Measurements from ENCODE around the gene OTX1. TPM values are rescaled to one million over a fixed set of nuclear protein-coding genes. Genes with fewer than 3 reads are reported as not detected.

OTX1 gene
- total RNA-seq, 1 experiment from 2014 or later = 0.90 TPM

DNA sequence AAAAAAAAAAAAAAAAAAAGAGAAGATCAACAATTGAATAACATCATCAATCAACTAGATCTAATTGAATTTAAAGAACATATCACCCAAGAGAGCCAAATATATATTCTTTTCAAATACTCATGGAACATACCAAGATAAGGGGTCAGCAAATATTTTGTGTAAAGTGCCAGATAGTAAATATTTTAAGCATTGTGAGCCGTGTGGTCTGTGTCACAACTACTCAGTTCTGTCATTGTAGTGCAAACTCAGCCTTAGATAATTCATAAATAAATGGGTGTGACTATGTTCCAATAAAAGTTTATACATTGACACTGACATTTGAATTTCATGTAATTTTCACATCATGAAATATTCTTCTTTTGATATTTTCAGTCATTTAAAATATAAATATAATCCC is 45.9 kb downstream of the OTX1 start:
- H3K27me3 Mint-ChIP-seq (ENCODE audit: low read depth) = no peaks in the 10 kb centered on the region
- CTCF ChIA-PET = no interaction called here
- TF ChIP-seq E2F1 (CRISPR knock-in tag; IDR thresholded peaks at IDR 0.05) (no peak), RORB (CRISPR knock-in tag; IDR thresholded peaks at IDR 0.05) (no peak), IRF1 (CRISPR knock-in tag; IDR thresholded peaks at IDR 0.05) (no peak), NFE2L1 (CRISPR knock-in tag; IDR thresholded peaks at IDR 0.05) (no peak), ZNF317 (CRISPR knock-in tag; IDR thresholded peaks at IDR 0.05; ENCODE audit: borderline replicate concordance, low read depth) (no peak), ZNF423 (CRISPR knock-in tag; IDR thresholded peaks at IDR 0.05) (no peak)
- TF ChIP-seq, protein P1, sequence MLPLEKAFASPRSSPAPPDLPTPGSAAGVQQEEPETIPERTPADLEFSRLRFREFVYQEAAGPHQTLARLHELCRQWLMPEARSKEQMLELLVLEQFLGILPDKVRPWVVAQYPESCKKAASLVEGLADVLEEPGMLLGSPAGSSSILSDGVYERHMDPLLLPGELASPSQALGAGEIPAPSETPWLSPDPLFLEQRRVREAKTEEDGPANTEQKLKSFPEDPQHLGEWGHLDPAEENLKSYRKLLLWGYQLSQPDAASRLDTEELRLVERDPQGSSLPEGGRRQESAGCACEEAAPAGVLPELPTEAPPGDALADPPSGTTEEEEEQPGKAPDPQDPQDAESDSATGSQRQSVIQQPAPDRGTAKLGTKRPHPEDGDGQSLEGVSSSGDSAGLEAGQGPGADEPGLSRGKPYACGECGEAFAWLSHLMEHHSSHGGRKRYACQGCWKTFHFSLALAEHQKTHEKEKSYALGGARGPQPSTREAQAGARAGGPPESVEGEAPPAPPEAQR (CRISPR knock-in tag; IDR thresholded peaks at IDR 0.05) = no peak
- TF ChIP-seq, protein P2, sequence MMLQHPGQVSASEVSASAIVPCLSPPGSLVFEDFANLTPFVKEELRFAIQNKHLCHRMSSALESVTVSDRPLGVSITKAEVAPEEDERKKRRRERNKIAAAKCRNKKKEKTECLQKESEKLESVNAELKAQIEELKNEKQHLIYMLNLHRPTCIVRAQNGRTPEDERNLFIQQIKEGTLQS (CRISPR knock-in tag; conservative IDR thresholded peaks at IDR 0.05) = no peak
- H3K36me3 Mint-ChIP-seq = no peaks in the 10 kb centered on the region
- DNase-seq (ENCODE audit: low spot score) = no peak
- POLR2A ChIA-PET = no interaction called here
- H3K27ac Mint-ChIP-seq = no peak overlapping the region
- no peak for ATAC-seq
- H3K4me1 Mint-ChIP-seq = no peaks in the 10 kb centered on the region
- H3K4me3 Mint-ChIP-seq = no peak overlapping the region
- peaks cover 3% of the 10 kb centered on the region; the same call in 1 of the 2 replicates for H3K9me3 Mint-ChIP-seq

- no peak for ATAC-seq
- DNase-seq (ENCODE audit: low spot score) = no peak
- ChIA-PET CTCF (interaction anchor here (1.0 kb wide), 1 partner anchor 389 kb away, joined by 3 read pairs; no protein-coding TSS in a partner anchor), POLR2A (no interaction called here)
- H3K4me1 Mint-ChIP-seq = no peaks in the 10 kb centered on the region
- H3K27ac Mint-ChIP-seq = no peak overlapping the region
- no peaks in the 10 kb centered on the region for H3K27me3 Mint-ChIP-seq (ENCODE audit: low read depth)
- no peak overlapping the region for H3K4me3 Mint-ChIP-seq
- TF ChIP-seq CREB1 (CRISPR knock-in tag; IDR thresholded peaks at IDR 0.05) (no peak), SMAD3 (CRISPR knock-in tag; IDR thresholded peaks at IDR 0.05; ENCODE audit: borderline replicate concordance) (no peak), ZNF416 (CRISPR knock-in tag; IDR thresholded peaks at IDR 0.05) (no peak), E2F1 (CRISPR knock-in tag; IDR thresholded peaks at IDR 0.05) (no peak)
- no peaks in the 10 kb centered on the region for H3K36me3 Mint-ChIP-seq
- H3K9me3 Mint-ChIP-seq = peaks cover 15% of the 10 kb centered on the region
Measured at GRCh38 chr2:63099032-63099431, 48.4 kb downstream of the OTX1 start.

- Mint-ChIP-seq H3K9me3 (peaks cover 36% of the 10 kb centered on the region), H3K4me3 (no peak overlapping the region), H3K36me3 (peaks cover 12% of the 10 kb centered on the region), H3K27me3 (ENCODE audit: low read depth) (no peaks in the 10 kb centered on the region; the same call in 1 of the 2 replicates), H3K27ac (no peak overlapping the region), H3K4me1 (no peaks in the 10 kb centered on the region)
- ATAC-seq = no peak
- TF ChIP-seq TCF7 (CRISPR knock-in tag; IDR thresholded peaks at IDR 0.05; ENCODE audit: low read depth) (no peak), ZNF532 (CRISPR knock-in tag; IDR thresholded peaks at IDR 0.05; ENCODE audit: borderline replicate concordance) (no peak), AR (CRISPR knock-in tag; IDR thresholded peaks at IDR 0.05) (no peak), FOXJ3 (CRISPR knock-in tag; IDR thresholded peaks at IDR 0.05; ENCODE audit: borderline replicate concordance) (no peak), NR1H2 (CRISPR knock-in tag; IDR thresholded peaks at IDR 0.05) (no peak), ZNF423 (CRISPR knock-in tag; IDR thresholded peaks at IDR 0.05) (no peak)
- TF ChIP-seq, protein P3, sequence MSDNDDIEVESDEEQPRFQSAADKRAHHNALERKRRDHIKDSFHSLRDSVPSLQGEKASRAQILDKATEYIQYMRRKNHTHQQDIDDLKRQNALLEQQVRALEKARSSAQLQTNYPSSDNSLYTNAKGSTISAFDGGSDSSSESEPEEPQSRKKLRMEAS (CRISPR knock-in tag; IDR thresholded peaks at IDR 0.05) = no peak
- DNase-seq (ENCODE audit: low spot score) = no peak
- ChIA-PET POLR2A (interaction anchor here (0.6 kb wide), 1 partner anchor 174 kb away, joined by 4 read pairs; no protein-coding TSS in a partner anchor), CTCF (no interaction called here)
Measured at GRCh38 chr2:63101954-63102353, 51.3 kb downstream of the OTX1 start.

Data from WTC11 (cell line).